ENCODE measurements around the gene TUBAL3.

TUBAL3 gene

GRCh38 chr10:5433182-5433581 is 28.6 kb upstream of the TUBAL3 start:
- no peak overlapping the region for H3K4me3 ChIP-seq (replicated peaks; ENCODE audit: low read depth, low read length)
- no peak for TF ChIP-seq CTCF (IDR thresholded peaks at IDR 0.05; ENCODE audit: low read depth, low read length, missing control alignments)
- DNase-seq (ENCODE audit: extremely low read depth, low read depth): no peak

DNA sequence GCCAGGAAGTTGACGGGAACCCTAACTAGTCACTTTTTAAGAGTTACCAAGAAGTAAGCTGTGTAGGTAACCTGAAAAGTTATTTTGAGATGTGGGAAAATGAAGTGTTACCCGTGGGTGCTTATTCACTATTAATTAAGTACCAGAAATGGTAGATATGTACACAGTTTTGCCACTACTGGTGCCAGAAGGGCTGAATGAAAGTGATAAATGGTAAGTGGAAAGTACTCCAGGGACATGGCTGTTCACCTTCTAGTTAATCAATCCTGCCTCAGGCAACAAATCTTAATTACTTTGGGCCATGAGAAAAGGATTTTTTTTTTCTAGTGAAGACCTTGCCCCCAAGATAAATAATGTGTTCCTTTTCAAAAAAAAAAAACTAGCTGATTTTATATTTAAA is 23.5 kb upstream of the TUBAL3 start:
- no peak for TF ChIP-seq CTCF (IDR thresholded peaks at IDR 0.05; ENCODE audit: low read depth, low read length, missing control alignments)
- H3K4me3 ChIP-seq (replicated peaks; ENCODE audit: low read depth, low read length): no peak overlapping the region
- DNase-seq (ENCODE audit: extremely low read depth, low read depth): no peak

DNA sequence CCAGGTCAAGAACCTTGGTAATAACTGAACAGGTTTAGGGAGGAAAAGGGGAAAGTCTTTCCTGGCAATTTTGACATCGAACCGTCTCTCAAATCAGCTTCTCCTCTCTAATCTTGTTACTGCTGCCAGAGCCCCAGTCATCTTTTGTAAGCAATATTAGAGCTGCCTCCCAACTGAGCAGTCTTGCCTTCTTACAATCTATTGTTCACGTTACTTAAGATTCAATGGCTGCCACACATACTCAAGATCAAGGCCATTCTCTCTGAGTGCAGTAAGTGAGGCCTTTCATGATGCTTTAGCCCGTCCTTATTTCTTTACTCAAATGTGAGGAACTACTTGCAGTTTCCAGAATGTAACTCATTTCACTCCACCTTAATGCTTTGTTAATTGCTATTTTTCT is 20.1 kb upstream of the TUBAL3 start:
- no peak for DNase-seq (ENCODE audit: extremely low read depth, low read depth)
- no peak overlapping the region for H3K4me3 ChIP-seq (replicated peaks; ENCODE audit: low read depth, low read length)
- TF ChIP-seq CTCF (IDR thresholded peaks at IDR 0.05; ENCODE audit: low read depth, low read length, missing control alignments): no peak

DNA sequence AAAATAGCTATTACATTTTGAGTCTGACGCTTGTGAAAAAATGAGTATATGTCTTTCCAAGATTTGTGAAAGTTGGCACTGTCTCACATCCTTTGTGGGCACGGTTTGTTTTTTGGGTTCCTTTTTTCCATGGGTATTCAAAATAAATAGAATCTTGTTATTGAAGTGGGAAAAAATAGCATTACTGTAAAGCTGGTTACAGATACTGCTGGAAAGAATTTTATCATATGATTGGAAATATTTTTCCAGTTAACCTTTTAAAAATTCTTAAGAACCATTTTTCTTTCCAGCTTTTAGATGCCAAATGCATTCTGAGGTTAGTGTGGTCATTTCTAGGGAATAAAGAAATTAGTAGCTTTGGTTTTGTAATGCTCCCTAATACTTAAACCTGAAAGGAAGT is 19.1 kb upstream of the TUBAL3 start:
- TF ChIP-seq CTCF (IDR thresholded peaks at IDR 0.05; ENCODE audit: low read depth, low read length, missing control alignments): no peak
- no peak overlapping the region for H3K4me3 ChIP-seq (replicated peaks; ENCODE audit: low read depth, low read length)
- DNase-seq (ENCODE audit: extremely low read depth, low read depth): no peak

GRCh38 chr10:5419466-5420094 is 15.0 kb upstream of the TUBAL3 start:
- no peak overlapping the region for H3K4me3 ChIP-seq (replicated peaks; ENCODE audit: low read depth, low read length)
- TF ChIP-seq CTCF (IDR thresholded peaks at IDR 0.05; ENCODE audit: low read depth, low read length, missing control alignments): no peak
- no peak for DNase-seq (ENCODE audit: extremely low read depth, low read depth)

DNA sequence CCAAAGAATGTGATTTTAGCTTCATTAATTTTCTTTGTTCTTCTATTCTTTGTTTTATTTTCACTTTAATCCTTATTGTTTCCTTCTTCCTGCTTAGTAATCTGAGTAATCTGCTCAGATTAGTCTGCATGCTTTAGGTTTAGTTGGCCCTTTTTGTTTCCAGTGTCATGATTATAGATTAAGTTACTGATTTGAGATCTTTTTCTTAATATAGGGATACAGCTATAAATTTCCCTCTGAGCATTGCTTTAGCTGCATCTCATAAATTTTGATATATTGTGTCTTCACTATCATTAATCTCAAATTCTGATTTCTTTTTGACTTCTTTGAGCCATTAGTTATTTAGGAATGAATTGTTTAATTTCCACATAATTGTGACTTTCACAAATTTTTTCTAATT is 14.0 kb upstream of the TUBAL3 start:
- no peak for TF ChIP-seq CTCF (IDR thresholded peaks at IDR 0.05; ENCODE audit: low read depth, low read length, missing control alignments)
- H3K4me3 ChIP-seq (replicated peaks; ENCODE audit: low read depth, low read length): no peak overlapping the region
- no peak for DNase-seq (ENCODE audit: extremely low read depth, low read depth)

GRCh38 chr10:5416981-5417380 is 12.4 kb upstream of the TUBAL3 start:
- DNase-seq (ENCODE audit: extremely low read depth, low read depth): no peak
- no peak overlapping the region for H3K4me3 ChIP-seq (replicated peaks; ENCODE audit: low read depth, low read length)
- TF ChIP-seq CTCF (IDR thresholded peaks at IDR 0.05; ENCODE audit: low read depth, low read length, missing control alignments): no peak
